HG02759 (cell line): ENCODE data around the gene PROZ.
"Not testable (repeated sequence)": the region's sequence is repeated elsewhere in the genome, so short reads cannot be mapped to it uniquely, and the experiment has no call there.

Experiments
- ATAC-seq: cut with Tn5 transposase; IDR thresholded peaks from one replicate; pipeline ENCODE4 v1.9.1; 2021; ENCODE audit warnings: mild to moderate bottlenecking, moderate library complexity; ENCODE audit not compliant: unreplicated experiment

Gene PROZ, protein sequence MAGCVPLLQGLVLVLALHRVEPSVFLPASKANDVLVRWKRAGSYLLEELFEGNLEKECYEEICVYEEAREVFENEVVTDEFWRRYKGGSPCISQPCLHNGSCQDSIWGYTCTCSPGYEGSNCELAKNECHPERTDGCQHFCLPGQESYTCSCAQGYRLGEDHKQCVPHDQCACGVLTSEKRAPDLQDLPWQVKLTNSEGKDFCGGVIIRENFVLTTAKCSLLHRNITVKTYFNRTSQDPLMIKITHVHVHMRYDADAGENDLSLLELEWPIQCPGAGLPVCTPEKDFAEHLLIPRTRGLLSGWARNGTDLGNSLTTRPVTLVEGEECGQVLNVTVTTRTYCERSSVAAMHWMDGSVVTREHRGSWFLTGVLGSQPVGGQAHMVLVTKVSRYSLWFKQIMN

DNA sequence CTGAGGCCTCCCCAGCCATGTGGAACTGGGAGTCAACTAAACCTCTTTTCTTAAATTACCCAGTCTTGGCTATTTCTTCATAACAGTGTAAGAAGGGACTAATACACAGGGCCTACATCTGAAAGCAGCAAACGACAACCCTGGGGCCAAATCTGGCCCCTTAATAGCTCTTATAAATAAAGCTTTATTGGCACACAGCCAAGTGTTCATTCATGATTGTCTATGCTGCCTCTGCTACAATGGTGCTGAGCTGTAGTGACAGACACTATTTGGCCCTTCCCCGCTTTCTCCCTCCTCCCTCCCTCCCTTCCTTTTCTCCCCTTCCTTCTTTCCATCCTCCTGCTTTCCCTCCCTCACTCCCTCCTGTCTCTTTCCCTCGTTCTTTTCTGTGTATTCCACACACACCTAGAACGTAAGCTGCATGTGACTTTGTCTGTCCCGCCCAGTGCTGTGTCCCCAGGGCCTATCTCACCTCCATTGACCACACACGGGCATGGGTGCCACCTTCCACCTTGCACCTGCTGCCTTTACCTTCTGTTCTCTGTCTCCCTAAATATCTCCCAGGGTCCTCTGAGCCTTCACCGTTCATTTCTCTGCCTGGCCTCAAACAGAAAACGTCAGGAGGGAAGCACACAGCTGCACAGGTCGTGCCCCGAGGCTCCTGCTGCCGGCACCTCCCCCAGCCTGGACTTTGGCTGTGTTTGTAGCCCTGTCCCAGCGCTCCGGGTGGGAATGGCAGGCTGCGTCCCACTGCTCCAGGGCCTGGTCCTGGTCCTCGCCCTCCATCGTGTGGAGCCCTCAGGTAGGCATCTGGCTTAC is at the start of gene PROZ:
Gene PROZ, plus strand, starts transcription at position 720 of the 819 bp plus-strand sequence. Its CDS starts 13 bp downstream, at position 733.
- ATAC-seq: no peak

DNA sequence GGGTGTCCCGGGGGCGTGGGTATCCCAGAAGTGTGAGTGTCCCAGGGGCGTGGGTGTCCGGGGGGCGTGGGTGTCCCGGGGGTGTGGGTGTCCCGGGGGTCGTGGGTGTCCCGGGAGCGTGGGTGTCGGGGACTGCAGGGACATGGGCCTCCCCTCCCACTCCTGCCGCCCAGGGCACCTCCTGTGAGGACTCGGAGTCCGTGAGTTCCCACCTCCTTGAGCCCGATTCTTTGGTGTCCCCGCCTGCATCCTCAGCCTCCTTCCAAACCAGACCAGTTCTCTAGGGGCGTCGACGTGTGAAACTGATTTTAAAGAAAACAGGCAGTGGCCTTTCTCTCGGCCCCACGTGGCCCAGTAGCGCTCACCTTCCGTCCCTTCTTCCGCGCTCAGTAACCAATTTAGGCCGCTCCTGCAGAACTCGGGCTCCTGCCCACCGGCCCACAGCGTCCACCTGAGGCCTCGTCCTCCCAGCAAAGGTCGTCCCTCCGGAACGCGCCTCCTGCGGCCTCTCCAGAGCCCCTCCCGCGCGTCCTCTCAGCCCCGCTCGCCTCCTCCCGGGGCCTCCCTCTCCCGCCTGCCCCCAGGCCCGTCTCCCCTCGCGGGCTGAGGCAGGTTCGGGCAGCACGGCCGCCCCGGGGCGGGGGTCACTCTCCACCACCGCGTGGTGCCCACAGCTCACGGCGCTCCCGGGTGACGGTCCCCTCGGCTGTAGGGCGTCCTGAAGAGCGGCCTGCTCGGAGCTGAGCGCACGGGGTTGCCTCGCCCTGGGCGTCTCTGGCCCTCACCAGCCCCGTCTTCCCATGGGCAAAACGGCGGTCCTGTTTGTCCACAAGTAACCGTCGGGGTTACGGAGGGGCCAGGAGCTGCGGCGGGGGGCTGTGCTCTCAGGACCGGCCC is 49.0 kb upstream of the PROZ start:
- no peak for ATAC-seq

DNA sequence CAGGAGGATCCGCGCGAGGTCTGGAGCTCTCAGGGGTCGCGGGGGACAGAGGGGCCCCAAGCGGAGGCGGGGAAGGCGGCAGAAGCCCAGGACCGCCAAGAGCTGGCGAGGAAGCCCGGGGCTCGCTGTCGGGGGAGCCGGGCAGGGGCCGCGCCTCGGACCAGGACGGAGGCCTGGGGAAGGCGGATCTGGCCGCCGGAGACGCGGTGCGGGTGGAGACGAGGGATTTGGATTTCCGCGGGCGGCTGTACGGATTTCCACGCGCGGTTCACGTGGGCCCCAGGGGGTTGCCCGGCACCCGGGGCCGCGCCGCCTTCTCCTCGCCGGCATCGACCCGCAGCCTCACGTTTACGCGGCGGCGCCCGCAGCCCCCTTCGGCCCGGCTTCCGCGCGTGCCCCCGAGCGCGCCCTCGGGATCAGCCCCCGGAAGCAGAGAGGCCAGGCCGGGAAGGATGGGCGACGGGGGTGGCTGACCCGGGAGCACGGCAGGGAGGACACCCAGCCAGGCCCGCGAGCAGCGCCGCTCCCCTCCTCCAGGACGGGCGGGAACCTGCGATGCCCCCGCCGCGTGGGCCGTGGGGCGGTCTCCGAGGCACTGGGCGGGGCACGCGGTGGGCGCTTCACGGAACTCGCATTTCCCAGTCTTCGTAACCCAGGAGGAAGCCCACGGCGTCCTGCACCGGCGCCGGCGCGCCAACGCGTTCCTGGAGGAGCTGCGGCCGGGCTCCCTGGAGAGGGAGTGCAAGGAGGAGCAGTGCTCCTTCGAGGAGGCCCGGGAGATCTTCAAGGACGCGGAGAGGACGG is 48.2 kb upstream of the PROZ start:
- ATAC-seq: no peak

DNA sequence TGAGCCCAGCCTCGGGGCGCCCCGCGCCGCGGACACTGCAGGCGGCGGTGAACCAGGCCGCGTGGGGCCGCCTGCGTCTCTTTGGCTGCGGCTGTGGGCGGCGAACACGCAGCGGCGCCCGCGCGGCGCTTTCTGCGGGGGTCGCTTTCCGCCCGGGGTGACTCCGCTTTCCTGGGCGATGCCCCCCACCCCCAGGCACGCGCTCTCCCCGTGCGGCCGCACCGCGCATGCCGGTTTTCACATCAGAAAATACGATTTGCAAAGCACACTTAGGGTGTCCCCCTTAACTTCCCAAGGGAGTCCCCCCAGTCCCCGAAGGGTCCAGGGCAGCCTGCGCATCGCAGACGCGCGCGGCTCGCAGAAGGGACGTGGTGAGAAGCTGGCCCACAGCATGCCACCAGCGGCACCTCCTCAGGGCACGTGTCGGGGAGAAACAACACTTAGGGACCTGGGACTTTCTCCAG is 47.6 kb upstream of the PROZ start:
- no peak for ATAC-seq

DNA sequence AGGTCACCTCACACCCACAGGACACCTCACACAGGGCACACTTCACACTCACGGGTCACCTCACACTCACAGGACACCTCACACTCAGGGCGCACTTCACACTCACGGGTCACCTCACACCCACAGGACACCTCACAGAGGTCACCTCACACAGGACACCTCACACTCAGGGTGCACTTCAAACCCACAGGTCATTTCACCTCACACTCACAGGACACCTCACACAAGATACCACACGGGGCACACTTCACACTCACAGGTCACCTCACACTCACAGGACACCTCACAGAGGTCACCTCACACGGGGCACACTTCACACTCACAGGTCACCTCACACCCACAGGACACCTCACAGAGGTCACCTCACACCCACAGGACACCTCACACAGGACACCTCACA is 46.6 kb upstream of the PROZ start:
- not testable (repeated sequence) for ATAC-seq

DNA sequence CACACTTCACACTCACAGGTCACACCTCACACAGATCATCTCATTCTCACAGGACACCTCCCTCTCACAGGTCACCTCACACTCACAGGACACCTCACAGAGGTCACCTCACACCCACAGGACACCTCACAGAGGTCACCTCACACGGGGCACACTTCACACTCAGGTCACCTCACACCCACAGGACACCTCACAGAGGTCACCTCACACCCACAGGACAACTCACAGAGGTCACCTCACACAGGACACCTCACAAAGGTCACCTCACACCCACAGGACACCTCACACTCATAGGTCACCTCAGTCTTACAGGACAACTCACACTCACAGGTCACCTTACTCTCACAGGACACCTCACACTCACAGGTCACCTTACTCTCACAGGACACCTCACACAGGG is 46.0 kb upstream of the PROZ start:
- ATAC-seq: not testable (repeated sequence)

DNA sequence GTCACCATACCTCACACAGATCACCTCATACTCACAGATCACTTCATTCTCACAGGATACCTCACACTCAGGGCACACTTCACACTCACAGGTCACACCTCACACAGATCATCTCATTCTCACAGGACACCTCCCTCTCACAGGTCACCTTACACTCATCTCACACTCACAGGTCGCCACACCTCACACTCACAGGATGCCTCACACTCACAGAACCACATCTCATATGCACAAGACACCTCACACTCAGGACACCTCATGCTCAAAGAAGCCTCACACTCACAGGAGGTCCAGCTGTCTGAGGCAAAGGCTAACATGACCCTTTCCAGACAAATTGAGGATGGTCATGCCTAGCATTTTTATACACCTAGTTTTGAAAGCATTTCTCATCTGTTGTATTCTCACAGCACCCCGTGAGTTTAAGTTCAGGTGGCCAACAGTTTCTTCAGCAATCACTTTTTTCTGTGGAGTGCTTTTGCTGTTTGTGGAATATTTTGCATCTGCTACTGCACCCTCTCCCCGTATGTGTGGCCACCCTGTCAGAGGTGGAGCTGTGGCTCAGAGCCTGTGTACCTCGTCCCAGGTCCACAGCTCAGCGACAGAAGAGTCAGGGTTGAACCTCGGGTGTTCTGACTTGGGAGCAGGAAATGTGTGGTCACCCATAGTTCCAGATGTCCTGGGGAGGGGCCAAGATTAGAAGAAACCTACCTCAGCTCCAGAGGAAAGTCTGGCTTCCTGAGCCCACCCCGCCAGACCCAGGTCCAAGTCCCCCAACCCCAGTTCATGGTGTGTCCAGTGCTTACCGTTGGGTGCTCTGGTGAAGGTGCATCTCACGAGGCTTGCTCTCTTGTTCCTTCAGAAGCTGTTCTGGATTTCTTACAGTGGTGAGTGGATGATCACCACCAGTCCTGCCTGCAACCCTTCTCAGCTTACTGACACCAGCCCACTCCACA is 45.3 kb upstream of the PROZ start:
- no peak for ATAC-seq

DNA sequence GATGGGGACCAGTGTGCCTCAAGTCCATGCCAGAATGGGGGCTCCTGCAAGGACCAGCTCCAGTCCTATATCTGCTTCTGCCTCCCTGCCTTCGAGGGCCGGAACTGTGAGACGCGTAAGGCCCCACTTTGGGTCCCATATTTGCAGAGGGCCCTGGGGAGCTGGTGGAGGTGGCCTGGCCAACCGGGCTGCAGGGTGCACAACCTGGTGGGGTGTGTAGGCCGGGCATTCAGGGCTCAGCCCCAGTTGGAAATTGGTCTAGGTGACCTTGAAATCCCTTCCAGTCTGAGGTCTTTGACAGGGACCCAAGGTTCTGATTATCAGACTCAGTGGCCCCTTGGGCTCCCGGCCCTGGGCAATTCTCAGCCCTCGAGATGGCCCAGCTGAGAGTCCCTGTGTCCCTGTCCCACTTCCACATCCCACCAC is 44.6 kb upstream of the PROZ start:
- ATAC-seq: no peak

DNA sequence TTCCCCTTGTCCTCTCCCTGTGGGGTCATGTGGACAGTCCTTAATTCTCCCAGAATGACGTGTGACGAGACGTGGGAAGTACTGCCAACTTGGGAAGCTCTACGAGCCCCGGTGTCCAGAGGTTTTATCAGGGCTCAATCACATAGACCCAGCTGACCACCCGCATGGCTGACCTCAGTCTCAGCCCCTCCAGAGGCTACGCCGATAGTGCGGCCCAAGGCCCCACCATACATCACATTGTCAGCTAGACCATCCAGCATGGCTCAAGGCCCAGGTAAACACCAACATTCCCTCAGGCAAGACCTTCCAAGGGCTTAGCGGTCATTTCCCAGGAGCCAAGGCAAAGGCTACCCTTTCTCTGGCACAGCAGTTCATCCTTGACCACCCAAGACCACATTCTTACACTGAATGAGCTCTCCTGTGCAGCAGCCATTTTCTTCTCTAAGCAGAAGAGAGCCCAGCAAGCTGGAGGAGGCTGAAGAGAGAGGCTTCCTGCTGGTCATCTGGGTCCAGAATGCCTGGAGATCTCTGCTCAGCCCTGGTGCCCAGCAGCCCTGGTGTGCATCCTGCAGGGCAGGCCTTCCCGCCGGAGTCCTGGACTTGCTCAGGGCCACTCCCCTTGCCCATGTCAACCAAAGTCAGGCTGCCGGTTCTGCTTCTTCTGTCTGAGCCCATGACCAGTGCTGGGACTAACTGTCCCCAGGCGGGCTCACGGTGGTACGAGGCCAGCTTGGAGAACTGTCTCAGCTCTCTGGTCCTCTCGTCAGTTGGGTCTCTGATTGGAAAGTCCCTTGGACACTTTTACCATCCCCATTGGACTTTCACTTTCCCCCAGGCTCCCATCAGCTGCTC is 43.7 kb upstream of the PROZ start:
- ATAC-seq: no peak

DNA sequence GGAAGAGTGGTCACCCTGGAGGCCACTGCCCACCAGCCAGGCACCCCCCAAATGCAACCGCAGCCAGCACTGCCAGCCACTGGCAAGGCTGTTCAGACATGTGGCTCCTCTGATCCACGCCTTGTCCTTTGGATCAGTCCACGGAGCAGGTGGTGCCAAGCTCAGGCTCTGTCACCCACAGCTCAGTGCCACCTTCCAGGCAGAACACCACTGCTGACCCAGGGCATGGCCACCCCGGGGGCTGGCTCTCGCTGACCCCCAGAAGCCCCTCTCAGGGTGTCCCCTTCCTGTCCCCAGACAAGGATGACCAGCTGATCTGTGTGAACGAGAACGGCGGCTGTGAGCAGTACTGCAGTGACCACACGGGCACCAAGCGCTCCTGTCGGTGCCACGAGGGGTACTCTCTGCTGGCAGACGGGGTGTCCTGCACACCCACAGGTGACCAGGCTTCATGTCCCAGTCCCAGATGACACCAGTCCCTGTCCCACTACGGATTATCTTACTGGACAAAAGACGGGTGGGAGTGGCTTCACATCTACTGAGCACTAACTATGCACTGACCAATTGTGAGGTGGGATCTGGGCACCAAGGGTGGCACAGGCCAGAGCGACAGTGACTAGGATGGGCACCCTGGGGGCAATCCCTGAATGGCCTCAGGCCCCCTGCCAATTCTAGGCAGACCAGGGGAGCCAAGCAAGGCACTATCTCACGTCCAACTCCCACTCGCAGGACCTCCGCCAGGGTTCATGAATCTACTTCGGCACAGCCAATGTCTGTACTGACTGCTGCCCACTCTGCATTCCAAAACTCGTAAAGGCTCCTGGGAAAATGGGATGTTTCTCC is 42.9 kb upstream of the PROZ start:
- ATAC-seq: no peak

DNA sequence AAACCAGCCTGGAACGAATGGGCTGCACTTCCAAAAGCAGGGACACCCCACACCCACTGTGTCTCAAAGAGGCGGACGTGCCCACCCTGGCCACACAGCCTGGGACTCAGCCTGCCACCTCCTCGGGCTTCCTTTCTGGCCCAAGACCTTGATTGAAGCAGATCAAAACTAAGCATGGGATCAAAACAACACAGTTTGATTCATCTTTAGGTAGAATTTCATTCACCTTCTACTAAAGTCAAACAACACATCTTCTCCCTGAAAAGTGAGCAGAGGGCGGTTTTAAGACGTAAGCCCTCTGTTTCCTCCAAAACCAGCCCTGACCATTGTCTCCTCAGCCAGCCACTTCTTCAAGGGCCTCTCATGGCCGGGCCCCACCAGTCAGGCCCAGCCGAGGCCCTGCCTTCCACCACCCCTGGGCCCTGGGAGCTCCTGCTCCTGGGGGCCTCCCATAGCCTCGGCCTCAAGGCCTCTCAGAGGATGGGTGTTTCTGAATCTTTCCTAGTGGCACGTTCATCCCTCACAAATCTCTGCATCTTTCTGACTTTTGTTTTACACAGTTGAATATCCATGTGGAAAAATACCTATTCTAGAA is 42.1 kb upstream of the PROZ start:
- ATAC-seq: no peak

DNA sequence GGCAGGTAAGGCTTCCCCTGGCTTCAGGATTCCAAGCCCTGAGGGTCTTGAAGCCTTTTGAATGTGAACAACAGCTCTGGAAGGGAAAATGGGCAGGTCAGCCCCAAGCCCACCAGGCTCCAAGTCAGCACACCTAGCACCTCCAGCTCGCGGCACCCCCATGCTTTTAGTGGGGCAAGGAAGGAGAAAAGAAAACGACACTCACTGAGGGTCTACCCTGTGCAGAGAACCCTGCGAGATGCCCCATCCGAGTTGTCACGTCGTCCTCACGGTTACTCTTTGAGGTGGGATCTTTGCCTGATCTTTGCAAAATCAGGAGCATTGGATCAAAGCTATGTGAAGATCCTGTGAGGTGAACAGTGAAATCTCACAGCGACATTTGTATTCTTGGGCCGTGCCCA is 41.6 kb upstream of the PROZ start:
- ATAC-seq: no peak

DNA sequence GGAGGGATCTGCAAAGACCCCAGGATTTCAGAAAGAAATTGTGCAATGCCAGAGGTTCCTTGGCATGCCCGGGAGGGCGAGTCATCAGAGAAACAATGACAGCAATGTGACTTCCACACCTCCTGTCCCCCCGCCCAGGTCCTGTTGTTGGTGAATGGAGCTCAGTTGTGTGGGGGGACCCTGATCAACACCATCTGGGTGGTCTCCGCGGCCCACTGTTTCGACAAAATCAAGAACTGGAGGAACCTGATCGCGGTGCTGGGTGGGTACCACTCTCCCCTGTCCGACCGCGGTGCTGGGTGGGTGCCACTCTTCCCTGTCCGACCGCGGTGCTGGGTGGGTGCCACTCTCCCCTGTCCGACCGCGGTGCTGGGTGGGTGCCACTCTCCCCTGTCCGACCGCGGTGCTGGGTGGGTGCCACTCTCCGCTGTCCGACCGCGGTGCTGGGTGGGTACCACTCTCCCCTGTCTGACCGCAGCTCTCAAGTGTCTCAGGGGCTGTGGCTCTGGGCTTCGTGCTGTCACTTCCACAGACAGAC is 41.0 kb upstream of the PROZ start:
- no peak for ATAC-seq

DNA sequence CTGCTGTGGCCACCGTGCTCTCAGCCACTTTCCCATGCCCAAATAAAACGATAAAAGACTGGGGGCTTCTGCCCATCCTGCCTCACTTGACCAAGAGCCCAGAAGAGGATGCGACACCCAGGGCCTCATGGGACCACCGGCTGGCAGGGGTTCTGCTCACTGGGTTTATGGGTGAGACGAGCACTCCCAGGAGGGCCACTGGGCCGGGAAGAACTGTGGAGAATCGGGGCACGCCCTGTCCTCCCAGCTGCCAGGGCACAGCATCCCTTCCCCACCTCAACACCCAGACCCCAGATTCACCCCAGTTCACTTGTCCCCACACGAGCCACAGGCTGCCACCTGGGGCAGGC is 40.6 kb upstream of the PROZ start:
- no peak for ATAC-seq

DNA sequence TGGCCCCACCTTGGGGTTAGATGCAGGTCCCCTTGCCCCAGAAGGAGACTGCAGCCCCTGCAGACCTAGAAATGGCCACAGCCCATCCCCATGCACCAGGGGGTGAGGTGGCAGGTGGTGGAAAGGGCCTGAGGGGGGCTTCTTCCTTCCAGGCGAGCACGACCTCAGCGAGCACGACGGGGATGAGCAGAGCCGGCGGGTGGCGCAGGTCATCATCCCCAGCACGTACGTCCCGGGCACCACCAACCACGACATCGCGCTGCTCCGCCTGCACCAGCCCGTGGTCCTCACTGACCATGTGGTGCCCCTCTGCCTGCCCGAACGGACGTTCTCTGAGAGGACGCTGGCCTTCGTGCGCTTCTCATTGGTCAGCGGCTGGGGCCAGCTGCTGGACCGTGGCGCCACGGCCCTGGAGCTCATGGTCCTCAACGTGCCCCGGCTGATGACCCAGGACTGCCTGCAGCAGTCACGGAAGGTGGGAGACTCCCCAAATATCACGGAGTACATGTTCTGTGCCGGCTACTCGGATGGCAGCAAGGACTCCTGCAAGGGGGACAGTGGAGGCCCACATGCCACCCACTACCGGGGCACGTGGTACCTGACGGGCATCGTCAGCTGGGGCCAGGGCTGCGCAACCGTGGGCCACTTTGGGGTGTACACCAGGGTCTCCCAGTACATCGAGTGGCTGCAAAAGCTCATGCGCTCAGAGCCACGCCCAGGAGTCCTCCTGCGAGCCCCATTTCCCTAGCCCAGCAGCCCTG is 40.0 kb upstream of the PROZ start:
- no peak for ATAC-seq
